Measurements from ENCODE around the gene DDO. TPM values are rescaled to one million over a fixed set of nuclear protein-coding genes. Genes with fewer than 3 reads are reported as not detected.

The DDO gene
- total and polyA plus RNA-seq, 3 experiments from 2014 or later, result not detected

GRCh38 chr6:110448846-110449540 lies 33.6 kb upstream of the DDO start:
- no peaks in the 10 kb centered on the region for H3K9me3 Mint-ChIP-seq
- CTCF ChIA-PET, result no interaction called here

GRCh38 chr6:110447761-110448160 lies 32.4 kb upstream of the DDO start:
- CTCF ChIA-PET, result no interaction called here
- H3K4me3 Mint-ChIP-seq, result no peak overlapping the region

More at GRCh38 chr6:110448846-110449540, 33.6 kb upstream of the DDO start:
- Histone ChIP-seq H3K4me1 (ENCODE audit: insufficient read depth, low read length) (no peaks in the 10 kb centered on the region), H3K4me3 (ENCODE audit: low read length) (no peak overlapping the region), H3K36me3 (ENCODE audit: insufficient read depth, low read length) (no peaks in the 10 kb centered on the region), H3K27ac (ENCODE audit: low read depth, low read length) (no peak overlapping the region), H3K9me3 (ENCODE audit: low read length) (no peaks in the 10 kb centered on the region), H3K27me3 (ENCODE audit: insufficient read depth, low read length, poor library complexity, severe bottlenecking) (no peaks in the 10 kb centered on the region)
- Mint-ChIP-seq H3K36me3 (no peaks in the 10 kb centered on the region), H3K4me1 (no peaks in the 10 kb centered on the region), H3K27me3 (peaks cover 4 to 10% of the 10 kb centered on the region in 2 donors), H3K27ac (no peak overlapping the region), H3K4me3 (no peak overlapping the region)
- POLR2A ChIA-PET, result no interaction called here
- no peak for DNase-seq

GRCh38 chr6:110446405-110446804 lies 31.0 kb upstream of the DDO start:
- Mint-ChIP-seq H3K9me3 (no peaks in the 10 kb centered on the region), H3K36me3 (no peaks in the 10 kb centered on the region), H3K27me3 (peaks cover 3 to 6% of the 10 kb centered on the region in 2 donors), H3K4me3 (no peak overlapping the region), H3K27ac (no peak overlapping the region), H3K4me1 (no peaks in the 10 kb centered on the region)
- Histone ChIP-seq H3K4me3 (ENCODE audit: low read length) (no peak overlapping the region), H3K27me3 (ENCODE audit: insufficient read depth, low read length, poor library complexity, severe bottlenecking) (no peaks in the 10 kb centered on the region), H3K9me3 (ENCODE audit: low read length) (no peaks in the 10 kb centered on the region), H3K36me3 (ENCODE audit: insufficient read depth, low read length) (no peaks in the 10 kb centered on the region), H3K4me1 (ENCODE audit: insufficient read depth, low read length) (no peaks in the 10 kb centered on the region), H3K27ac (ENCODE audit: low read depth, low read length) (no peak overlapping the region)
- DNase-seq, result no peak
- CTCF ChIA-PET, result no interaction called here
- POLR2A ChIA-PET, result no interaction called here

More at GRCh38 chr6:110447761-110448160, 32.4 kb upstream of the DDO start:
- Mint-ChIP-seq H3K4me1 (no peaks in the 10 kb centered on the region), H3K9me3 (no peaks in the 10 kb centered on the region), H3K27me3 (peaks cover 3 to 8% of the 10 kb centered on the region in 2 donors), H3K27ac (no peak overlapping the region), H3K36me3 (no peaks in the 10 kb centered on the region)
- H3K4me3 ChIP-seq (ENCODE audit: low read length), result no peak overlapping the region
- DNase-seq, result no peak
- H3K9me3 ChIP-seq (ENCODE audit: low read length), result no peaks in the 10 kb centered on the region
- H3K27me3 ChIP-seq (ENCODE audit: insufficient read depth, low read length, poor library complexity, severe bottlenecking), result no peaks in the 10 kb centered on the region
- no peaks in the 10 kb centered on the region for H3K36me3 ChIP-seq (ENCODE audit: insufficient read depth, low read length)
- POLR2A ChIA-PET, result no interaction called here
- H3K4me1 ChIP-seq (ENCODE audit: insufficient read depth, low read length), result no peaks in the 10 kb centered on the region
- no peak overlapping the region for H3K27ac ChIP-seq (ENCODE audit: low read depth, low read length)

- no peak for DNase-seq
- CTCF ChIA-PET, result no interaction called here
- Histone ChIP-seq H3K27ac (ENCODE audit: low read depth, low read length) (no peak overlapping the region), H3K27me3 (ENCODE audit: insufficient read depth, low read length, poor library complexity, severe bottlenecking) (no peaks in the 10 kb centered on the region), H3K9me3 (ENCODE audit: low read length) (no peaks in the 10 kb centered on the region), H3K36me3 (ENCODE audit: insufficient read depth, low read length) (no peaks in the 10 kb centered on the region), H3K4me1 (ENCODE audit: insufficient read depth, low read length) (no peaks in the 10 kb centered on the region), H3K4me3 (ENCODE audit: low read length) (no peak overlapping the region)
- peaks cover 10 to 28% of the 10 kb centered on the region in 2 donors for H3K27me3 Mint-ChIP-seq
- no peak overlapping the region for H3K27ac Mint-ChIP-seq
- H3K36me3 Mint-ChIP-seq, result no peaks in the 10 kb centered on the region
- no peaks in the 10 kb centered on the region for H3K9me3 Mint-ChIP-seq
- H3K4me1 Mint-ChIP-seq, result no peaks in the 10 kb centered on the region
- POLR2A ChIA-PET, result no interaction called here
- no peak overlapping the region for H3K4me3 Mint-ChIP-seq
Observed at GRCh38 chr6:110440026-110440425, 24.7 kb upstream of the DDO start.

- no peaks in the 10 kb centered on the region for H3K36me3 ChIP-seq (ENCODE audit: insufficient read depth, low read length)
- Mint-ChIP-seq H3K9me3 (no peaks in the 10 kb centered on the region), H3K4me3 (no peak overlapping the region), H3K27ac (no peak overlapping the region), H3K27me3 (peaks cover 9 to 28% of the 10 kb centered on the region in 2 donors), H3K36me3 (no peaks in the 10 kb centered on the region), H3K4me1 (no peaks in the 10 kb centered on the region)
- POLR2A ChIA-PET, result no interaction called here
- no peaks in the 10 kb centered on the region for H3K9me3 ChIP-seq (ENCODE audit: low read length)
- no peak overlapping the region for H3K27ac ChIP-seq (ENCODE audit: low read depth, low read length)
- H3K27me3 ChIP-seq (ENCODE audit: insufficient read depth, low read length, poor library complexity, severe bottlenecking), result no peaks in the 10 kb centered on the region
- CTCF ChIA-PET, result no interaction called here
- no peaks in the 10 kb centered on the region for H3K4me1 ChIP-seq (ENCODE audit: insufficient read depth, low read length)
- DNase-seq, result no peak
- no peak overlapping the region for H3K4me3 ChIP-seq (ENCODE audit: low read length)
Observed at GRCh38 chr6:110439356-110439755, 24.0 kb upstream of the DDO start.

- no peaks in the 10 kb centered on the region for H3K9me3 Mint-ChIP-seq
- POLR2A ChIA-PET, result no interaction called here
Observed at GRCh38 chr6:110434961-110435602, 19.7 kb upstream of the DDO start.

GRCh38 chr6:110432285-110432900 lies 17.0 kb upstream of the DDO start:
- H3K36me3 Mint-ChIP-seq, result no peaks in the 10 kb centered on the region
- no peaks in the 10 kb centered on the region for H3K4me1 Mint-ChIP-seq
- Histone ChIP-seq H3K4me3 (ENCODE audit: low read length) (no peak overlapping the region), H3K4me1 (ENCODE audit: insufficient read depth, low read length) (no peaks in the 10 kb centered on the region), H3K9me3 (ENCODE audit: low read length) (no peaks in the 10 kb centered on the region), H3K27ac (ENCODE audit: low read depth, low read length) (no peak overlapping the region), H3K27me3 (ENCODE audit: insufficient read depth, low read length, poor library complexity, severe bottlenecking) (no peaks in the 10 kb centered on the region), H3K36me3 (ENCODE audit: insufficient read depth, low read length) (no peaks in the 10 kb centered on the region)
- H3K27ac Mint-ChIP-seq, result no peak overlapping the region
- peaks cover 10 to 19% of the 10 kb centered on the region in 2 donors for H3K27me3 Mint-ChIP-seq
- ChIA-PET POLR2A (no interaction called here), CTCF (no interaction called here)
- no peaks in the 10 kb centered on the region for H3K9me3 Mint-ChIP-seq
- no peak for DNase-seq
- H3K4me3 Mint-ChIP-seq, result no peak overlapping the region

More at GRCh38 chr6:110434961-110435602, 19.7 kb upstream of the DDO start:
- H3K9me3 ChIP-seq (ENCODE audit: low read length), result no peaks in the 10 kb centered on the region
- H3K27me3 ChIP-seq (ENCODE audit: insufficient read depth, low read length, poor library complexity, severe bottlenecking), result no peaks in the 10 kb centered on the region
- H3K4me1 ChIP-seq (ENCODE audit: insufficient read depth, low read length), result no peaks in the 10 kb centered on the region
- no peaks in the 10 kb centered on the region for H3K36me3 ChIP-seq (ENCODE audit: insufficient read depth, low read length)
- no peaks in the 10 kb centered on the region for H3K4me1 Mint-ChIP-seq
- H3K27ac Mint-ChIP-seq, result no peak overlapping the region
- no peaks in the 10 kb centered on the region for H3K36me3 Mint-ChIP-seq
- CTCF ChIA-PET, result no interaction called here
- H3K27ac ChIP-seq (ENCODE audit: low read depth, low read length), result no peak overlapping the region
- peaks cover 13 to 15% of the 10 kb centered on the region in 2 donors for H3K27me3 Mint-ChIP-seq
- no peak overlapping the region for H3K4me3 ChIP-seq (ENCODE audit: low read length)
- H3K4me3 Mint-ChIP-seq, result no peak overlapping the region
- no peak for DNase-seq

GRCh38 chr6:110430741-110431140 lies 15.4 kb upstream of the DDO start:
- no peak overlapping the region for H3K4me3 Mint-ChIP-seq
- no peaks in the 10 kb centered on the region for H3K9me3 Mint-ChIP-seq
- Histone ChIP-seq H3K27me3 (ENCODE audit: insufficient read depth, low read length, poor library complexity, severe bottlenecking) (no peaks in the 10 kb centered on the region), H3K4me3 (ENCODE audit: low read length) (no peak overlapping the region), H3K9me3 (ENCODE audit: low read length) (no peaks in the 10 kb centered on the region), H3K27ac (ENCODE audit: low read depth, low read length) (no peak overlapping the region), H3K36me3 (ENCODE audit: insufficient read depth, low read length) (no peaks in the 10 kb centered on the region), H3K4me1 (ENCODE audit: insufficient read depth, low read length) (no peaks in the 10 kb centered on the region)
- CTCF ChIA-PET, result no interaction called here
- peaks cover 12 to 24% of the 10 kb centered on the region in 2 donors for H3K27me3 Mint-ChIP-seq
- H3K4me1 Mint-ChIP-seq, result no peaks in the 10 kb centered on the region
- DNase-seq, result no peak
- POLR2A ChIA-PET, result no interaction called here
- no peaks in the 10 kb centered on the region for H3K36me3 Mint-ChIP-seq
- H3K27ac Mint-ChIP-seq, result no peak overlapping the region

Data from CD8-positive, alpha-beta memory T cell (primary cell).